ENCODE results near the gene PTOV1. TPM values are rescaled to one million over a fixed set of nuclear protein-coding genes. Genes with fewer than 3 reads are reported as not detected.

PTOV1 gene
- total and polyA plus RNA-seq, 4 donors: 62.9 to 115 (median 89.4) TPM

DNA sequence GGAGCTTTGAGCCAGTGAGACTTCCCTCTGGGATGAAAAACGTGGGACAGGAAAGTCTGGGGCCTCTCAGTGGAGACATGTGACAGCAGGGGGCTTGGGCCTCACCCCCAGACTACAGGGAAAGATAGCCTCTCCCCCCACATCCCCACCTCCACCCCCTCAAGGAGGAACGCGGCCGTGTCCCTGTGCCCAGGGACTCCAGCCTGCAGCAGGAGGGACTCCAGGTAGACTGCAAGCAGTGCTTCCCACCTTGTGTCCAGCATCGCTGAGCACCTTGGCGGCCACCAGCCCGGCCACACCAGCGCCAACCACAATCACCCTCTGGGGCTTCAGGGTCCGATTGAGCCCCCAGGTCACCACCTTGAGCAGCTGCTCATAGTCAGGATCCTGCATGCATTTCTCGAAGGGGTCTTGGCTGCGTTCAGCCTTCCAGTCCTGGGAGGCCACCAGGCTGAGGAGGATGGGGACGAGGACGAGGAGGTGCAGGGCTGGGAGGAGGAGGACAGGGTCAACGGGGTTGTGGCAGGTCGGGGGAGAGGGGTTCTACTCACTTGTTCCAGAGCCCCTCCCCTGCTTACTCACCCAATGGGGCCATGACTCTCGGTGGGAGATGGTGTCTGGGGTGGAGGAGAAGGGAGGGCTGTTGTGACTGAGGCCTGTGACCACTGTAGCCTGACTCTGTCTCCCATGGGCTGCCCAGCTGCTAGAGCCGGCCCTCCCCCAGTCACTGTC, 44.8 kb downstream of the PTOV1 start:
- peaks cover 0 to 7% (median 0%) of the 10 kb centered on the region in 3 donors for H3K27me3 ChIP-seq (ENCODE audit: control insufficient read depth in 3 of 3, insufficient read depth in 3 of 3, low read length in 2 of 3)

DNA sequence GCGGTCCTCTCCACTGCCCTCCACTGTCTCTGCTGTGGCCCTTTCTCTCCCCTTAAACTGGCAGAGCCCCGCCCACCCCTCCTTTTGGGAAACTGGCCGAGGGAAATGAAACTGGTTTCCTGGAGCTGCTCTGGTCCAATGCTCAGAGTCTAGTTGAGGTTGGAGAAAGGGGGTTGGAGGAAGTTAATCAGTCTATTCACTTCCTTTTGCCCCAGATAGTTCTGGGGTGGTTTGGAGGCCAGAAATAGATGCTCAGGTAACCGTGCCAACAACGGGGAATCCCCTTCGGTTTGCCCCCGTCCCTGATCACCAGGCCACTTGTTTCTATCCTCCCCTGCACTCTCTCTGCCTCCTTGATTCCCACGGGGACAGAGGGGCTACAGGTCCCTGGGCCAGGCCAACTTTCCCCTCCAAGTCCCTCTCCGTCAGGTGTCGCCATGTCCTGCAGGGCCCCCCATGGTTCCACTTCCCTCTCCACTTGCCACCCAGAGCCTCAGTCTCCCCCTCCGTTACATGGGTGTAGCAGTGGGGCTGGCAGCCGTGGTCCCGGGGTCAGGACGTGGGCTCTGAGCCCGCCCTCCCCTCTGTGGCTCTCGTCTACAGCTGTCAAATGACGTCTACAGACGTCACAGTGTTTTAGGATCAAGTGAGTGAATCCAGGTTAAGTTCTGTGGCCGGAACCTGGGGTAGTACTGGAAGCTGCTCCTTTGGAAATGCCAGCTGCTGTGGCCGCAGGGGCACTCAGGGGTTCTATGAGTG, 46.1 kb downstream of the PTOV1 start, which contains the start of gene IL4I1:
IL4I1 (minus strand) TSS at position 25 of the 759 bp plus-strand sequence. CDS start 727 bp downstream, outside the sequence.
- ATAC-seq (ENCODE audit: insufficient read depth, low FRiP score) (peak; percentile 28), DNase-seq (no peak)
- Histone ChIP-seq H3K4me3 (no peak within 1 kb of the TSS), H3K4me1 (ENCODE audit: control insufficient read depth in 5 of 5, insufficient read depth in 5 of 5, low read length in 5 of 5) (peaks cover 0 to 6% (median 0%) of the 10 kb centered on the region in 5 donors), H3K9ac (ENCODE audit: insufficient read depth in 1 of 2, low read length in 2 of 2) (no peak within 1 kb of the TSS), H3K36me3 (ENCODE audit: control insufficient read depth in 4 of 4, insufficient read depth in 4 of 4, low read length in 4 of 4) (no peaks in the 10 kb centered on the region), H3K27me3 (ENCODE audit: control insufficient read depth in 3 of 3, insufficient read depth in 3 of 3, low read length in 2 of 3) (peaks cover 0 to 7% (median 0%) of the 10 kb centered on the region in 3 donors), H3K9me3 (ENCODE audit: control insufficient read depth in 4 of 4, insufficient read depth in 3 of 4, low read length in 3 of 4) (no peaks in the 10 kb centered on the region), H3K27ac (ENCODE audit: low read depth in 1 of 2, low read length in 1 of 2) (peak within 1 kb of the TSS in 1 of 2 donors; percentile 10)
- TF ChIP-seq, protein P1, sequence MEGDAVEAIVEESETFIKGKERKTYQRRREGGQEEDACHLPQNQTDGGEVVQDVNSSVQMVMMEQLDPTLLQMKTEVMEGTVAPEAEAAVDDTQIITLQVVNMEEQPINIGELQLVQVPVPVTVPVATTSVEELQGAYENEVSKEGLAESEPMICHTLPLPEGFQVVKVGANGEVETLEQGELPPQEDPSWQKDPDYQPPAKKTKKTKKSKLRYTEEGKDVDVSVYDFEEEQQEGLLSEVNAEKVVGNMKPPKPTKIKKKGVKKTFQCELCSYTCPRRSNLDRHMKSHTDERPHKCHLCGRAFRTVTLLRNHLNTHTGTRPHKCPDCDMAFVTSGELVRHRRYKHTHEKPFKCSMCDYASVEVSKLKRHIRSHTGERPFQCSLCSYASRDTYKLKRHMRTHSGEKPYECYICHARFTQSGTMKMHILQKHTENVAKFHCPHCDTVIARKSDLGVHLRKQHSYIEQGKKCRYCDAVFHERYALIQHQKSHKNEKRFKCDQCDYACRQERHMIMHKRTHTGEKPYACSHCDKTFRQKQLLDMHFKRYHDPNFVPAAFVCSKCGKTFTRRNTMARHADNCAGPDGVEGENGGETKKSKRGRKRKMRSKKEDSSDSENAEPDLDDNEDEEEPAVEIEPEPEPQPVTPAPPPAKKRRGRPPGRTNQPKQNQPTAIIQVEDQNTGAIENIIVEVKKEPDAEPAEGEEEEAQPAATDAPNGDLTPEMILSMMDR (IDR thresholded peaks at IDR 0.05; ENCODE audit: control extremely low read depth, extremely low read depth): no peak
- WGBS, 2 donors: 16 to 27% methylated on average over 20 of the region's 20 CpGs

More for the DNA sequence above, 44.8 kb downstream of the PTOV1 start:
- H3K36me3 ChIP-seq (ENCODE audit: control insufficient read depth in 4 of 4, insufficient read depth in 4 of 4, low read length in 4 of 4): no peaks in the 10 kb centered on the region
- 71 to 78% methylated on average over 17 of the region's 17 CpGs for WGBS, 2 donors
- H3K9ac ChIP-seq (ENCODE audit: insufficient read depth in 1 of 2, low read length in 2 of 2): no peak overlapping the region
- DNase-seq: no peak
- H3K9me3 ChIP-seq (ENCODE audit: control insufficient read depth in 4 of 4, insufficient read depth in 3 of 4, low read length in 3 of 4): no peaks in the 10 kb centered on the region
- H3K27ac ChIP-seq (ENCODE audit: low read depth in 1 of 2, low read length in 1 of 2): no peak overlapping the region
- ATAC-seq (ENCODE audit: insufficient read depth, low FRiP score): no peak
- TF ChIP-seq, protein P1 (IDR thresholded peaks at IDR 0.05; ENCODE audit: control extremely low read depth, extremely low read depth): no peak
- no peak overlapping the region for H3K4me3 ChIP-seq
- H3K4me1 ChIP-seq (ENCODE audit: control insufficient read depth in 5 of 5, insufficient read depth in 5 of 5, low read length in 5 of 5): peaks cover 0 to 6% (median 0%) of the 10 kb centered on the region in 5 donors

DNA sequence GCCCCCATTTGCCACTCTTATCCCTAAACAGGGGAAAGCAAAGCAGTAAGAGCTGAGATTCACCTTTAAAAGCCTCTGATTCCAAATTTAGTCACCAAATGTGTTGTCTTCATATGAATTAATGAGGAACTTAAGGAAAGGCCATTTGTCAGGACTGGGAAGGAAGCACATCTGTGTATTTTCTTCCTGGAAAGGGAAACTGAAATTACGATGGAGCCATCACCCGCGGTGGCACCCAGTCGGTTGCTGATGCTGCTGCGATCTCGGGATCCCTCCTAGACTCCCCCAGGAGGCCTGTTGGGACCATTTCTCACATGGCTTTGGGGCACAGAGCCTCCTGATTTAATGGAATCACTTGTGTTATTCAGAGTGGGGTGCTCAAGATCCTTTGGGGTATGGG, 53.2 kb downstream of the PTOV1 start:
- Histone ChIP-seq H3K27ac (ENCODE audit: low read depth in 1 of 2, low read length in 1 of 2) (no peak overlapping the region), H3K36me3 (ENCODE audit: control insufficient read depth in 4 of 4, insufficient read depth in 4 of 4, low read length in 4 of 4) (peaks cover 4 to 27% (median 21%) of the 10 kb centered on the region in 4 donors), H3K9ac (ENCODE audit: insufficient read depth in 1 of 2, low read length in 2 of 2) (no peak overlapping the region), H3K9me3 (ENCODE audit: control insufficient read depth in 4 of 4, insufficient read depth in 3 of 4, low read length in 3 of 4) (no peaks in the 10 kb centered on the region), H3K4me3 (no peak overlapping the region), H3K27me3 (ENCODE audit: control insufficient read depth in 3 of 3, insufficient read depth in 3 of 3, low read length in 2 of 3) (no peaks in the 10 kb centered on the region), H3K4me1 (ENCODE audit: control insufficient read depth in 5 of 5, insufficient read depth in 5 of 5, low read length in 5 of 5) (no peaks in the 10 kb centered on the region)
- TF ChIP-seq, protein P1 (IDR thresholded peaks at IDR 0.05; ENCODE audit: control extremely low read depth, extremely low read depth): no peak
- ATAC-seq (ENCODE audit: insufficient read depth, low FRiP score) (no peak), DNase-seq (no peak)
- 27 to 44% methylated on average over 6 of the region's 6 CpGs for WGBS, 2 donors
